HepG2 (cell line): ENCODE results near the gene MORN5. TPM values are rescaled to one million over a fixed set of nuclear protein-coding genes. Genes with fewer than 3 reads are reported as not detected.

Source experiments
- ATF3 ChIP-seq: sonication (generic); formaldehyde crosslinking; IDR thresholded peaks from 2 replicates; pipeline ENCODE4 v1.4.0; 2020; ENCODE audit warnings: missing genetic modification reagents
- BCLAF1 ChIP-seq: fragments of 450-650 bp; IDR thresholded peaks from 2 replicates; pipeline ENCODE4 v1.6.1; 2017; ENCODE audit warnings: mild to moderate bottlenecking
- CBX5 ChIP-seq: sonication (generic); formaldehyde crosslinking; IDR thresholded peaks from 2 replicates; pipeline ENCODE4 v1.4.0; 2020; ENCODE audit warnings: missing genetic modification reagents, borderline replicate concordance
- CEBPB ChIP-seq: IDR thresholded peaks from 2 replicates; pipeline ENCODE4 v1.6.1; 2011; ENCODE audit warnings: low read depth, low read length, improper control_type of control experiment, borderline replicate concordance
- CHCHD3 ChIP-seq: sonication (generic); formaldehyde crosslinking; IDR thresholded peaks from 2 replicates; pipeline ENCODE4 v1.8.0; 2022; ENCODE audit warnings: mild to moderate bottlenecking, missing genetic modification reagents, moderate library complexity
- CHD2 ChIP-seq: IDR thresholded peaks from 2 replicates; pipeline ENCODE4 v1.6.1; 2011; ENCODE audit warnings: low read depth, low read length, improper control_type of control experiment
- HNF4G ChIP-seq, 2 experiments: sonication (generic) in 1 of 2; formaldehyde crosslinking in 1 of 2; IDR thresholded peaks; 2 replicates each; pipeline versions ENCODE4 v1.4.0 to v1.6.1; 2011 to 2020; ENCODE audit warnings: borderline replicate concordance in 2 of 2, low read depth in 2 of 2, mild to moderate bottlenecking in 2 of 2, low read length in 1 of 2, missing genetic modification reagents in 1 of 2, moderate library complexity in 1 of 2
- KDM1A ChIP-seq: IDR thresholded peaks from 2 replicates; pipeline ENCODE4 v1.6.1; 2016; ENCODE audit warnings: missing compliant biosample characterization
- POLR2A ChIP-seq, 2 experiments: IDR thresholded peaks; 2 replicates each; pipeline ENCODE4 v1.6.1; 2011; ENCODE audit warnings: low read depth in 2 of 2, low read length in 2 of 2, mild to moderate bottlenecking in 1 of 2, moderate library complexity in 1 of 2; ENCODE audit not compliant: insufficient read depth in 1 of 2
- PRMT3 ChIP-seq: sonication (generic); formaldehyde crosslinking; IDR thresholded peaks from 2 replicates; pipeline ENCODE4 v1.8.1; 2022; ENCODE audit warnings: low read depth, mild to moderate bottlenecking, moderate library complexity, missing genetic modification reagents, borderline replicate concordance
- RFX5 ChIP-seq: IDR thresholded peaks from 2 replicates; pipeline ENCODE4 v1.6.1; 2011; ENCODE audit warnings: low read depth, low read length, improper control_type of control experiment
- RORA ChIP-seq: sonication (generic); formaldehyde crosslinking; IDR thresholded peaks from 2 replicates; pipeline ENCODE4 v1.5.0; 2020; ENCODE audit warnings: mild to moderate bottlenecking, missing genetic modification reagents, moderate library complexity
- SALL1 ChIP-seq: sonication (generic); formaldehyde crosslinking; IDR thresholded peaks from 2 replicates; pipeline ENCODE4 v1.8.0; 2022; ENCODE audit warnings: mild to moderate bottlenecking, missing genetic modification reagents
- SAP130 ChIP-seq: IDR thresholded peaks from 2 replicates; pipeline ENCODE4 v1.6.1; 2016; ENCODE audit warnings: low read depth
- SP2 ChIP-seq: sonication (generic); formaldehyde crosslinking; IDR thresholded peaks from 2 replicates; pipeline ENCODE4 v1.5.1; 2020; ENCODE audit warnings: mild to moderate bottlenecking, missing genetic modification reagents
- YY1 ChIP-seq: IDR thresholded peaks from 2 replicates; pipeline ENCODE4 v1.6.1; 2011; ENCODE audit warnings: low read length, low read depth, moderate library complexity, mild to moderate bottlenecking; ENCODE audit not compliant: insufficient read depth, insufficient replicate concordance
- ZBTB46 ChIP-seq: sonication (generic); formaldehyde crosslinking; IDR thresholded peaks from 2 replicates; pipeline ENCODE4 v1.4.0; 2020; ENCODE audit warnings: mild to moderate bottlenecking, missing genetic modification reagents, borderline replicate concordance
- ZNF607 ChIP-seq: sonication (generic); formaldehyde crosslinking; IDR thresholded peaks from 2 replicates; pipeline ENCODE4 v1.5.1; 2020; ENCODE audit warnings: missing genetic modification reagents, mild to moderate bottlenecking, borderline replicate concordance
- ZNF670 ChIP-seq: sonication (generic); formaldehyde crosslinking; IDR thresholded peaks from 2 replicates; pipeline ENCODE4 v1.8.0; 2022; ENCODE audit warnings: mild to moderate bottlenecking, missing genetic modification reagents, borderline replicate concordance
- ZNF7 ChIP-seq: IDR thresholded peaks from 2 replicates; pipeline ENCODE4 v1.6.1; 2016; ENCODE audit warnings: missing biosample characterization, missing genetic modification reagents
- ZNF740 ChIP-seq: sonication (generic); formaldehyde crosslinking; IDR thresholded peaks from 2 replicates; pipeline ENCODE4 v1.4.0; 2020; ENCODE audit warnings: missing genetic modification reagents
- polyA plus RNA-seq, 8 experiments: library from polyadenylated mRNA; depleted of rRNA in 3 of 8; stranded (reverse) in 7 of 8; unstranded in 1 of 8; fragments of >200 nt; fragmentation: Illumina TruSeq in 4 of 8; extraction: Trizol in 4 of 8; gene quantifications; 2 replicates each; pipeline versions ENCODE4 v1.2.1 to v1.2.3, GENCODE V29; 2011 to 2016; ENCODE audit warnings: low read depth in 4 of 8, missing spikeins in 1 of 8, mixed read lengths in 1 of 8; ENCODE audit not compliant: insufficient read depth in 1 of 8
- total RNA-seq, 5 experiments: library from RNA; depleted of rRNA; stranded (reverse); fragments of >200 nt; fragmentation: Illumina TruSeq; extraction: Trizol; gene quantifications; 2 replicates each; pipeline ENCODE4 v1.2.3, GENCODE V29; 2016; ENCODE audit warnings: low read depth in 1 of 5
- TF ChIP-seq, protein P1 (sequence below): sonication (generic); formaldehyde crosslinking; IDR thresholded peaks from 2 replicates; pipeline ENCODE4 v1.9.0; 2021; ENCODE audit warnings: missing genetic modification reagents, borderline replicate concordance

The MORN5 gene
- total and polyA plus RNA-seq, 2 of the 13 experiments (the other 11 are each of a cell fraction or from before 2014, with no cell fraction given): not detected

GRCh38 chr9:122159026-122159924, at the start of gene MORN5, which contains the start of gene NDUFA8 (continued):
- no peak for TF ChIP-seq ZNF607
- TF ChIP-seq ATF3 (CRISPR knock-in tag): no peak
- no peak for TF ChIP-seq ZNF740 (CRISPR knock-in tag)
- TF ChIP-seq RFX5: no peak
- TF ChIP-seq CEBPB: peak; percentile 63; the same call in 1 of the 2 replicates
- no peak for TF ChIP-seq ZNF670 (CRISPR knock-in tag)
- no peak for TF ChIP-seq CBX5 (CRISPR knock-in tag)
- no peak for TF ChIP-seq BCLAF1
- TF ChIP-seq SALL1 (CRISPR knock-in tag): peak; percentile 73
- TF ChIP-seq, protein P1, sequence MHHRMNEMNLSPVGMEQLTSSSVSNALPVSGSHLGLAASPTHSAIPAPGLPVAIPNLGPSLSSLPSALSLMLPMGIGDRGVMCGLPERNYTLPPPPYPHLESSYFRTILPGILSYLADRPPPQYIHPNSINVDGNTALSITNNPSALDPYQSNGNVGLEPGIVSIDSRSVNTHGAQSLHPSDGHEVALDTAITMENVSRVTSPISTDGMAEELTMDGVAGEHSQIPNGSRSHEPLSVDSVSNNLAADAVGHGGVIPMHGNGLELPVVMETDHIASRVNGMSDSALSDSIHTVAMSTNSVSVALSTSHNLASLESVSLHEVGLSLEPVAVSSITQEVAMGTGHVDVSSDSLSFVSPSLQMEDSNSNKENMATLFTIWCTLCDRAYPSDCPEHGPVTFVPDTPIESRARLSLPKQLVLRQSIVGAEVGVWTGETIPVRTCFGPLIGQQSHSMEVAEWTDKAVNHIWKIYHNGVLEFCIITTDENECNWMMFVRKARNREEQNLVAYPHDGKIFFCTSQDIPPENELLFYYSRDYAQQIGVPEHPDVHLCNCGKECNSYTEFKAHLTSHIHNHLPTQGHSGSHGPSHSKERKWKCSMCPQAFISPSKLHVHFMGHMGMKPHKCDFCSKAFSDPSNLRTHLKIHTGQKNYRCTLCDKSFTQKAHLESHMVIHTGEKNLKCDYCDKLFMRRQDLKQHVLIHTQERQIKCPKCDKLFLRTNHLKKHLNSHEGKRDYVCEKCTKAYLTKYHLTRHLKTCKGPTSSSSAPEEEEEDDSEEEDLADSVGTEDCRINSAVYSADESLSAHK: no peak
- no peak for TF ChIP-seq CHCHD3 (CRISPR knock-in tag)
- no peak for TF ChIP-seq RORA (CRISPR knock-in tag)
- no peak for TF ChIP-seq CHD2
- no peak for TF ChIP-seq PRMT3 (CRISPR knock-in tag)
- TF ChIP-seq ZNF7 (CRISPR knock-in tag): no peak
- peak; percentile 65 to 96 for TF ChIP-seq POLR2A (IDR thresholded peaks at IDR 0.05; ENCODE audit: insufficient read depth in 1 of 2, low read depth in 2 of 2, low read length in 2 of 2)
- TF ChIP-seq KDM1A (CRISPR knock-in tag): no peak
- TF ChIP-seq YY1: no peak
- no peak for TF ChIP-seq HNF4G (IDR thresholded peaks at IDR 0.05; ENCODE audit: borderline replicate concordance, low read depth, low read length)
- TF ChIP-seq HNF4G (CRISPR knock-in tag; IDR thresholded peaks at IDR 0.05; ENCODE audit: borderline replicate concordance, low read depth): no peak
- TF ChIP-seq SP2: no peak
- no peak for TF ChIP-seq ZBTB46
- peak; percentile 51 for TF ChIP-seq SAP130 (CRISPR knock-in tag)
